Neural cell (in vitro differentiated cells): ENCODE results near the gene AQP12A.
"Not testable (repeated sequence)": the region's sequence is repeated elsewhere in the genome, so short reads cannot be mapped to it uniquely, and the experiment has no call there.

Experiments used
- EZH2 ChIP-seq: fragments of 200-600, 300-800 bp; shearing (Covaris generic), sonication (generic); IDR thresholded peaks from 2 replicates; pipeline ENCODE4 v1.6.1; 2014; ENCODE audit warnings: antibody characterized with exemption, low read length, borderline replicate concordance, mild to moderate bottlenecking; ENCODE audit not compliant: insufficient read depth, poor library complexity, severe bottlenecking
- MXI1 ChIP-seq: fragments of 450-650 bp; conservative IDR thresholded peaks from 2 replicates; pipeline ENCODE4 v1.6.1; 2014; ENCODE audit warnings: antibody characterized with exemption, mild to moderate bottlenecking; ENCODE audit not compliant: poor library complexity, severe bottlenecking
- POLR2AphosphoS5 ChIP-seq: IDR thresholded peaks from 2 replicates; pipeline ENCODE4 v1.6.1; 2012
- SMC3 ChIP-seq: fragments of 450-650 bp; conservative IDR thresholded peaks from 2 replicates; pipeline ENCODE4 v1.6.1; 2014; ENCODE audit warnings: antibody characterized with exemption, mild to moderate bottlenecking, moderate library complexity; ENCODE audit not compliant: poor library complexity
- TF ChIP-seq, protein P1 (sequence below): fragments of 450-650 bp; IDR thresholded peaks from 2 replicates; pipeline ENCODE4 v1.5.1; 2014; ENCODE audit warnings: antibody characterized with exemption, mild to moderate bottlenecking, moderate library complexity; ENCODE audit not compliant: poor library complexity, severe bottlenecking

DNA sequence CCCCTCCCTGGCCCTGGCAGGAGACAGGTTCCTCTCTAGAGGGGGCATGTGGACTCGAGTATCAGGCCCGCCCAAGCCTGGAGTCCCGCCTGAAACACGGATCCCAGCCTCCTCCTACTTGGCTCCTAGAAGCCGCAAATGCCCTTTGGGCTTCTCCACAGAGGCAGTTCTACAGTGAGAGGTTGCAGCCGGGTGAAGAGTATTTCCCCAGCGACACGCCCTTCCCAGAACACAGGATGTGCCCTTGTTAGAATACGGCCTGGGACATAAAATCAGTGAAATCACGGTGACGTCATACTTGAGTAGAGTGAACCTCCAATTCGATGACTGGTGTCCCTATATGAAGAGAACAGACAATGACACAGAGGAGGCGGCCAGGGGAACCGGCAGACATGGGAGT, 13.6 kb upstream of the AQP12A start:
- TF ChIP-seq, protein P1, sequence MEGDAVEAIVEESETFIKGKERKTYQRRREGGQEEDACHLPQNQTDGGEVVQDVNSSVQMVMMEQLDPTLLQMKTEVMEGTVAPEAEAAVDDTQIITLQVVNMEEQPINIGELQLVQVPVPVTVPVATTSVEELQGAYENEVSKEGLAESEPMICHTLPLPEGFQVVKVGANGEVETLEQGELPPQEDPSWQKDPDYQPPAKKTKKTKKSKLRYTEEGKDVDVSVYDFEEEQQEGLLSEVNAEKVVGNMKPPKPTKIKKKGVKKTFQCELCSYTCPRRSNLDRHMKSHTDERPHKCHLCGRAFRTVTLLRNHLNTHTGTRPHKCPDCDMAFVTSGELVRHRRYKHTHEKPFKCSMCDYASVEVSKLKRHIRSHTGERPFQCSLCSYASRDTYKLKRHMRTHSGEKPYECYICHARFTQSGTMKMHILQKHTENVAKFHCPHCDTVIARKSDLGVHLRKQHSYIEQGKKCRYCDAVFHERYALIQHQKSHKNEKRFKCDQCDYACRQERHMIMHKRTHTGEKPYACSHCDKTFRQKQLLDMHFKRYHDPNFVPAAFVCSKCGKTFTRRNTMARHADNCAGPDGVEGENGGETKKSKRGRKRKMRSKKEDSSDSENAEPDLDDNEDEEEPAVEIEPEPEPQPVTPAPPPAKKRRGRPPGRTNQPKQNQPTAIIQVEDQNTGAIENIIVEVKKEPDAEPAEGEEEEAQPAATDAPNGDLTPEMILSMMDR = not testable (repeated sequence)
- TF ChIP-seq EZH2, MXI1, SMC3, POLR2AphosphoS5: not testable (repeated sequence)
